OCI-LY7 (cell line): ENCODE measurements around the gene ZFR.

Experiments used
- CTCF ChIP-seq: fragments of 200-600 bp; sonication (generic); conservative IDR thresholded peaks from 2 replicates; pipeline ENCODE4 v1.5.1; 2014; ENCODE audit warnings: mild to moderate bottlenecking, antibody characterized with exemption, low read length, moderate library complexity, mixed read lengths
- EZH2phosphoT487 ChIP-seq: fragments of 200-600 bp; sonication (generic); IDR thresholded peaks from 2 replicates; pipeline ENCODE4 v1.6.1; 2018; ENCODE audit warnings: low read depth, borderline replicate concordance, mild to moderate bottlenecking, mixed run types, antibody characterized with exemption, low read length, moderate library complexity, mixed read lengths

GRCh38 chr5:32443541-32444430 is 754 bp downstream of the ZFR start:
- TF ChIP-seq CTCF (0 out of 2 replicates have a peak, but pooled peaks have one; percentile 16), EZH2phosphoT487 (no peak)
